ENCODE results near the gene MPPE1. TPM values are rescaled to one million over a fixed set of nuclear protein-coding genes. Genes with fewer than 3 reads are reported as not detected.
A peak's percentile ranks its signal among the peaks of the same experiment; 100 is the strongest.

MPPE1 gene
- total RNA-seq, 1 experiment from 2014 or later, result 21.4 TPM

DNA sequence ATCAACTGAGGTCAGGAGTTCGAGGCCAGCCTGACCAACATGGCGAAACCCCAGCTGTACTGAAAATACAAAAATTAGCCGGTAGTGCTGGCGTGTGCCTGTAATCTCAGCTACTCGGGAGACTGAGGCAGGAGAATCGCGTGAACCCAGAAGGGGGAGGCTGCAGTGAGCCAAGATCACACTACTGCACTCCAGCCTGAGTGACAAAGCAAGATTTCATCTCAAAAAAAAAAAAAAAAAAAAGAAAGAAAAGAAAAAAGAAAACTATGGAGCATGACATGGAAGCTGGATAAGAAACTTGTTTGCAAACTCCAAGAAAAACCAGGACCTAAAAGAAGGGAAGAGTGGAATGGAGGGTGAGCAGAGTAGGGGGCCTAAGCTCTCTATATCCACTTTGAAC lies 58.8 kb downstream of the MPPE1 start:
- H2AFZ ChIP-seq (ENCODE audit: low read depth, low read length, poor library complexity, severe bottlenecking), result peak overlapping the region; percentile 89
- intact Hi-C loops (cut with micrococcal nuclease), result no loop called here

DNA sequence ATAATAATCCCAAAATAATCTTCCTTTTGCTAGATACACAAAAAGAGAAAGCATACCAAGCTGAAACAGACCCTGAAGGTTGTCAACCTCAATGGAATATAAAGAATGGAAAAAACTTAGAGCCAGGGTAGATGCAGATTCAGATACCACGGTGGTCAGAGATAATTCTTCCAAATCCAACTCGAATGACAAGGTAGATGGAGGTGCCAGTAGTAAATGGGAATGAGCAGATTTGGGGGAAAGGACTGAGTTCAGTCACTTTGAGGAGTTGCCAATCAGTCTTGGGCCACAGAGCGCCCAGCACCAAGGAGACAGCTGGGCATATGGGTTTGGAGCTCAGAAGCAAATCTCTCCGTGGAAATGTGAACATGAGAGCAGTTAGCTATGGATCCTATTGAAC lies 60.3 kb downstream of the MPPE1 start:
- Histone ChIP-seq H3K27me3 (ENCODE audit: insufficient read depth, low read length) (no peaks in the 10 kb centered on the region), H3K9me2 (ENCODE audit: insufficient read depth) (no peaks in the 10 kb centered on the region; the same call in 1 of the 2 replicates), H3K9ac (ENCODE audit: low read length) (no peak overlapping the region), H2AFZ (ENCODE audit: low read depth, low read length, poor library complexity, severe bottlenecking) (no peak overlapping the region), H3K4me2 (ENCODE audit: low read length) (no peak overlapping the region), H4K20me1 (ENCODE audit: insufficient read depth) (no peaks in the 10 kb centered on the region), H3K36me3 (ENCODE audit: control insufficient read depth in 1 of 2, insufficient read depth in 2 of 2, low read length in 2 of 2) (no peaks in the 10 kb centered on the region), H3K79me2 (ENCODE audit: insufficient read depth, low read length) (peaks cover 15% of the 10 kb centered on the region), H3K4me3 (replicated peaks in 1 of 2; ENCODE audit: low read depth in 1 of 2, low read length in 2 of 2) (no peak overlapping the region), H3K4me1 (ENCODE audit: control insufficient read depth in 1 of 2, insufficient read depth in 2 of 2, low read length in 2 of 2) (peaks cover 18 to 30% of the 10 kb centered on the region in 2 experiments), H3K9me3 (ENCODE audit: control insufficient read depth in 1 of 2, insufficient read depth in 1 of 2, low read depth in 1 of 2, low read length in 2 of 2) (no peaks in the 10 kb centered on the region), H3K27ac (ENCODE audit: low read depth, low read length) (no peak overlapping the region)
- CTCF ChIA-PET, result interaction anchor here (0.7 kb wide), 1 partner anchor 190 kb away, joined by 3 read pairs; no protein-coding TSS in a partner anchor
- no peak for ATAC-seq
- no peak for DNase-seq (ENCODE audit: low read depth, low spot score)
- intact Hi-C loops (cut with micrococcal nuclease), result no loop called here
- no peak for TF ChIP-seq EGR1 (IDR thresholded peaks at IDR 0.05; ENCODE audit: low read depth)
- TF ChIP-seq CEBPB (IDR thresholded peaks at IDR 0.05; ENCODE audit: low read depth), result no peak
- TF ChIP-seq, protein P1, sequence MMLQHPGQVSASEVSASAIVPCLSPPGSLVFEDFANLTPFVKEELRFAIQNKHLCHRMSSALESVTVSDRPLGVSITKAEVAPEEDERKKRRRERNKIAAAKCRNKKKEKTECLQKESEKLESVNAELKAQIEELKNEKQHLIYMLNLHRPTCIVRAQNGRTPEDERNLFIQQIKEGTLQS (IDR thresholded peaks at IDR 0.05), result no peak
- no peak for TF ChIP-seq TCF7L2 (IDR thresholded peaks at IDR 0.05; ENCODE audit: borderline replicate concordance, extremely low read depth, insufficient read depth, insufficient read length)
- TF ChIP-seq, protein P2, sequence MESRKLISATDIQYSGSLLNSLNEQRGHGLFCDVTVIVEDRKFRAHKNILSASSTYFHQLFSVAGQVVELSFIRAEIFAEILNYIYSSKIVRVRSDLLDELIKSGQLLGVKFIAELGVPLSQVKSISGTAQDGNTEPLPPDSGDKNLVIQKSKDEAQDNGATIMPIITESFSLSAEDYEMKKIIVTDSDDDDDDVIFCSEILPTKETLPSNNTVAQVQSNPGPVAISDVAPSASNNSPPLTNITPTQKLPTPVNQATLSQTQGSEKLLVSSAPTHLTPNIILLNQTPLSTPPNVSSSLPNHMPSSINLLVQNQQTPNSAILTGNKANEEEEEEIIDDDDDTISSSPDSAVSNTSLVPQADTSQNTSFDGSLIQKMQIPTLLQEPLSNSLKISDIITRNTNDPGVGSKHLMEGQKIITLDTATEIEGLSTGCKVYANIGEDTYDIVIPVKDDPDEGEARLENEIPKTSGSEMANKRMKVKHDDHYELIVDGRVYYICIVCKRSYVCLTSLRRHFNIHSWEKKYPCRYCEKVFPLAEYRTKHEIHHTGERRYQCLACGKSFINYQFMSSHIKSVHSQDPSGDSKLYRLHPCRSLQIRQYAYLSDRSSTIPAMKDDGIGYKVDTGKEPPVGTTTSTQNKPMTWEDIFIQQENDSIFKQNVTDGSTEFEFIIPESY (IDR thresholded peaks at IDR 0.05; ENCODE audit: extremely low read depth, insufficient replicate concordance, low read length), result no peak
- no peak for TF ChIP-seq POLR2A (IDR thresholded peaks at IDR 0.05; ENCODE audit: borderline replicate concordance, extremely low read depth, insufficient read depth, insufficient read length)
- no peak for TF ChIP-seq ZFX (IDR thresholded peaks at IDR 0.05)
- TF ChIP-seq EZH2 (IDR thresholded peaks at IDR 0.05), result no peak
- no peak for TF ChIP-seq YY1 (IDR thresholded peaks at IDR 0.05; ENCODE audit: extremely low read depth, insufficient replicate concordance, low read depth, low read length)
- no peak for TF ChIP-seq SRF (IDR thresholded peaks at IDR 0.05; ENCODE audit: low read depth)
- TF ChIP-seq, protein P3, sequence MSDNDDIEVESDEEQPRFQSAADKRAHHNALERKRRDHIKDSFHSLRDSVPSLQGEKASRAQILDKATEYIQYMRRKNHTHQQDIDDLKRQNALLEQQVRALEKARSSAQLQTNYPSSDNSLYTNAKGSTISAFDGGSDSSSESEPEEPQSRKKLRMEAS (IDR thresholded peaks at IDR 0.05), result no peak
- BruUV-seq (replicated peaks), result no TSS peak
- POLR2A ChIA-PET, result no interaction called here
- RAD21 ChIA-PET (ENCODE audit: low non-redundant PET in 1 of 2, low total read pairs in 2 of 2, uncharacterized antibody in 2 of 2, unreplicated experiment in 2 of 2), result no interaction called here

More for the DNA sequence above, 58.8 kb downstream of the MPPE1 start:
- peaks cover 23% of the 10 kb centered on the region for H3K79me2 ChIP-seq (ENCODE audit: insufficient read depth, low read length)
- TF ChIP-seq YY1 (IDR thresholded peaks at IDR 0.05; ENCODE audit: extremely low read depth, insufficient replicate concordance, low read depth, low read length) (no peak), TCF7L2 (IDR thresholded peaks at IDR 0.05; ENCODE audit: borderline replicate concordance, extremely low read depth, insufficient read depth, insufficient read length) (no peak), SRF (IDR thresholded peaks at IDR 0.05; ENCODE audit: low read depth) (no peak), SP1 (IDR thresholded peaks at IDR 0.05; ENCODE audit: low read depth) (no peak)
- TF ChIP-seq, protein P1 (IDR thresholded peaks at IDR 0.05), result no peak
- H4K20me1 ChIP-seq (ENCODE audit: insufficient read depth), result no peaks in the 10 kb centered on the region
- H3K27ac ChIP-seq (ENCODE audit: low read depth, low read length), result no peak overlapping the region
- DNase-seq (ENCODE audit: low read depth, low spot score) (no peak), ATAC-seq (no peak)
- ChIA-PET CTCF (no interaction called here), RAD21 (ENCODE audit: low non-redundant PET in 1 of 2, low total read pairs in 2 of 2, uncharacterized antibody in 2 of 2, unreplicated experiment in 2 of 2) (interaction anchor here in 1 of 2 experiments (1.0 kb wide), 1 partner anchor 52 kb away, joined by 3 read pairs; no protein-coding TSS in a partner anchor), POLR2A (interaction anchor here (0.7 kb wide), 1 partner anchor 199 kb away, joined by 3 read pairs; no protein-coding TSS in a partner anchor)
- H3K36me3 ChIP-seq (ENCODE audit: control insufficient read depth in 1 of 2, insufficient read depth in 2 of 2, low read length in 2 of 2), result no peaks in the 10 kb centered on the region
- no peaks in the 10 kb centered on the region for H3K9me3 ChIP-seq (ENCODE audit: control insufficient read depth in 1 of 2, insufficient read depth in 1 of 2, low read depth in 1 of 2, low read length in 2 of 2)
- no TSS peak for BruUV-seq (replicated peaks)
- H3K4me1 ChIP-seq (ENCODE audit: control insufficient read depth in 1 of 2, insufficient read depth in 2 of 2, low read length in 2 of 2), result peaks cover 18 to 38% of the 10 kb centered on the region in 2 experiments
- no peaks in the 10 kb centered on the region for H3K27me3 ChIP-seq (ENCODE audit: insufficient read depth, low read length)
- peak overlapping the region; percentile 87 for H3K4me2 ChIP-seq (ENCODE audit: low read length)
- peak overlapping the region; percentile 84 for H3K9ac ChIP-seq (ENCODE audit: low read length)
- no peaks in the 10 kb centered on the region; the same call in 1 of the 2 replicates for H3K9me2 ChIP-seq (ENCODE audit: insufficient read depth)
- no peak overlapping the region for H3K4me3 ChIP-seq (replicated peaks in 1 of 2; ENCODE audit: low read depth in 1 of 2, low read length in 2 of 2)

Data from HCT116 (cell line).